IMR-90 (cell line): ENCODE measurements around the gene PIEZO2. TPM values are rescaled to one million over a fixed set of nuclear protein-coding genes. Genes with fewer than 3 reads are reported as not detected.

ENCODE experiments used
- ATAC-seq: fragments of 200-7000 bp; cut with Tn5 transposase; 2 replicates; pipeline ENCODE4 v1.9.1; 2020; ENCODE audit warnings: low read depth, mild to moderate bottlenecking, moderate library complexity
- BruUV-seq: library from RNA; stranded (reverse); fragments of 400-500 nt; replicated peaks from 2 replicates; lab custom pipeline; 2021; lab: Mats Ljungman, UMichigan
- CTCF ChIA-PET: fragments of 300-600 bp; formaldehyde crosslinking; extraction: SDS; loops from one replicate; lab custom pipeline; 2021; ENCODE audit warnings: antibody characterized with exemption; lab: Yijun Ruan, JAX
- POLR2A ChIA-PET: fragments of 300-600 bp; sonication (Branson Sonifier 250); formaldehyde crosslinking; loops from one replicate; lab custom pipeline; 2022; ENCODE audit warnings: antibody characterized with exemption; ENCODE audit not compliant: unreplicated experiment; lab: Charles Lee
- DNase-seq: peaks from one replicate; pipeline ENCODE4 v3.0.0; 2013
- H2AFZ ChIP-seq: replicated peaks from 2 replicates; pipeline ENCODE3; 2013; ENCODE audit warnings: low read length, mild to moderate bottlenecking; ENCODE audit not compliant: poor library complexity
- H2AK5ac ChIP-seq: 2 replicates; pipeline ENCODE4 v1.6.1; 2013; ENCODE audit warnings: low read depth, low read length, inconsistent platforms
- H2AK9ac ChIP-seq: replicated peaks from 2 replicates; pipeline ENCODE3; 2013; ENCODE audit warnings: mild to moderate bottlenecking, low read depth, low read length, moderate library complexity; ENCODE audit not compliant: poor library complexity
- H2BK120ac ChIP-seq: 2 replicates; pipeline ENCODE4 v1.6.1; 2013; ENCODE audit warnings: low read depth, low read length, inconsistent platforms
- H2BK15ac ChIP-seq: 3 replicates; pipeline ENCODE4 v1.6.1; 2013; ENCODE audit warnings: low read depth, low read length, inconsistent platforms
- H2BK20ac ChIP-seq: 2 replicates; pipeline ENCODE4 v1.6.1; 2013; ENCODE audit warnings: low read depth, mild to moderate bottlenecking, inconsistent platforms, low read length, moderate library complexity
- H2BK5ac ChIP-seq: 2 replicates; pipeline ENCODE4 v1.6.1; 2013; ENCODE audit warnings: mild to moderate bottlenecking, low read depth, low read length, inconsistent platforms; ENCODE audit not compliant: poor library complexity, severe bottlenecking
- H3K14ac ChIP-seq: replicated peaks from 2 replicates; pipeline ENCODE4 v1.6.1; 2013; ENCODE audit warnings: low read depth, low read length, inconsistent platforms
- H3K18ac ChIP-seq: 2 replicates; pipeline ENCODE4 v1.6.1; 2013; ENCODE audit warnings: low read depth, low read length, control low read depth
- H3K23ac ChIP-seq: 2 replicates; pipeline ENCODE4 v1.6.1; 2013; ENCODE audit warnings: low read depth, low read length, inconsistent platforms
- H3K27ac ChIP-seq: 2 replicates; pipeline ENCODE4 v1.5.1; 2013; ENCODE audit warnings: mild to moderate bottlenecking, control low read depth, low read length; ENCODE audit not compliant: insufficient read depth
- H3K27me3 ChIP-seq: 2 replicates; pipeline ENCODE4 v1.6.1; 2013; ENCODE audit warnings: low read length; ENCODE audit not compliant: control insufficient read depth, insufficient read depth
- H3K36me3 ChIP-seq: 2 replicates; pipeline ENCODE4 v1.6.1; 2013; ENCODE audit warnings: low read length, mixed read lengths; ENCODE audit not compliant: control insufficient read depth, insufficient read depth
- H3K4ac ChIP-seq: 2 replicates; pipeline ENCODE4 v1.6.1; 2013; ENCODE audit warnings: low read depth, low read length, inconsistent platforms
- H3K4me1 ChIP-seq: 2 replicates; pipeline ENCODE4 v1.6.1; 2013; ENCODE audit warnings: low read length, mixed read lengths; ENCODE audit not compliant: control insufficient read depth, insufficient read depth
- H3K4me2 ChIP-seq: 2 replicates; pipeline ENCODE4 v1.6.1; 2013; ENCODE audit warnings: low read depth, mild to moderate bottlenecking, control low read depth, low read length, moderate library complexity
- H3K4me3 ChIP-seq: 2 replicates; pipeline ENCODE4 v1.5.1; 2013; ENCODE audit warnings: low read depth, mild to moderate bottlenecking, control low read depth, low read length, moderate library complexity; ENCODE audit not compliant: insufficient read depth
- H3K56ac ChIP-seq: 2 replicates; pipeline ENCODE4 v1.6.1; 2013; ENCODE audit warnings: low read length, inconsistent platforms; ENCODE audit not compliant: insufficient read depth; ENCODE audit errors: extremely low read depth
- H3K79me1 ChIP-seq, 2 experiments: 2 replicates each; pipeline ENCODE4 v1.6.1; 2013; ENCODE audit warnings: low read length in 2 of 2, inconsistent platforms in 1 of 2, low read depth in 1 of 2
- H3K9ac ChIP-seq: 2 replicates; pipeline ENCODE4 v1.6.1; 2013; ENCODE audit warnings: low read depth, low read length, control low read depth
- H3K9me1 ChIP-seq: 2 replicates; pipeline ENCODE4 v1.6.1; 2013; ENCODE audit warnings: low read length, inconsistent platforms; ENCODE audit not compliant: insufficient read depth
- H3K9me3 ChIP-seq: 2 replicates; pipeline ENCODE4 v1.6.1; 2013; ENCODE audit warnings: low read length; ENCODE audit not compliant: control insufficient read depth, insufficient read depth
- H4K20me1 ChIP-seq: 2 replicates; pipeline ENCODE4 v1.6.1; 2013; ENCODE audit warnings: low read length, inconsistent platforms; ENCODE audit not compliant: insufficient read depth
- H4K5ac ChIP-seq: 2 replicates; pipeline ENCODE4 v1.6.1; 2013; ENCODE audit warnings: mild to moderate bottlenecking, low read depth, low read length, control low read depth
- H4K8ac ChIP-seq, 2 experiments: 2 replicates each; pipeline ENCODE4 v1.6.1; 2013; ENCODE audit warnings: low read depth in 2 of 2, low read length in 2 of 2, control low read depth in 1 of 2, inconsistent platforms in 1 of 2
- H4K91ac ChIP-seq: 2 replicates; pipeline ENCODE4 v1.6.1; 2013; ENCODE audit warnings: low read depth, low read length, inconsistent platforms; ENCODE audit not compliant: insufficient read depth
- BHLHE40 ChIP-seq: fragments of 150-350 bp; IDR thresholded peaks from 2 replicates; pipeline ENCODE4 v1.6.1; 2016; ENCODE audit warnings: mild to moderate bottlenecking, low read depth, low read length
- CHD1 ChIP-seq: IDR thresholded peaks from 2 replicates; pipeline ENCODE4 v1.6.1; 2012; ENCODE audit warnings: low read depth, low read length, improper control_type of control experiment
- CTCF ChIP-seq: conservative IDR thresholded peaks from 2 replicates; pipeline ENCODE4 v1.5.1; 2012; ENCODE audit warnings: mild to moderate bottlenecking, low read depth, low read length, improper control_type of control experiment
- FOS ChIP-seq: fragments of 150-350 bp; IDR thresholded peaks from 2 replicates; pipeline ENCODE4 v1.6.1; 2016; ENCODE audit warnings: low read depth, low read length
- MAFK ChIP-seq: IDR thresholded peaks from 2 replicates; pipeline ENCODE4 v1.6.1; 2012; ENCODE audit warnings: low read depth, low read length, improper control_type of control experiment
- MXI1 ChIP-seq: IDR thresholded peaks from 2 replicates; pipeline ENCODE4 v1.6.1; 2012; ENCODE audit warnings: low read depth, mild to moderate bottlenecking, low read length, moderate library complexity, borderline replicate concordance
- NFE2L2 ChIP-seq: fragments of 150-350 bp; IDR thresholded peaks from 2 replicates; pipeline ENCODE4 v1.6.1; 2016; ENCODE audit warnings: low read depth, mild to moderate bottlenecking, low read length
- POLR2A ChIP-seq: IDR thresholded peaks from 2 replicates; pipeline ENCODE4 v1.6.1; 2012; ENCODE audit warnings: mild to moderate bottlenecking, low read depth, low read length
- RAD21 ChIP-seq: IDR thresholded peaks from 2 replicates; pipeline ENCODE4 v1.6.1; 2012; ENCODE audit warnings: low read length, improper control_type of control experiment
- SMC3 ChIP-seq: fragments of 150-350 bp; IDR thresholded peaks from 2 replicates; pipeline ENCODE4 v1.6.1; 2016; ENCODE audit warnings: low read depth, mild to moderate bottlenecking, antibody characterized with exemption, low read length, moderate library complexity
- WGBS, 2 experiments: methylation state at CpG; one replicate each; pipeline versions ENCODE4 v1.1.5 to v1.1.7; 2013; ENCODE audit warnings: missing lambda C conversion rate in 2 of 2; ENCODE audit not compliant: insufficient read length in 1 of 2; ENCODE audit errors: extremely low coverage in 2 of 2; 5-methylcytosine and 5-hydroxymethylcytosine counted together
- dilution Hi-C: fragments of 300-500 bp; cut with HindIII; formaldehyde crosslinking; loops from one replicate; pipeline ENCODE4 v1.14.3; 2018; ENCODE audit warnings: low sequenced_read_pairs; ENCODE audit not compliant: unreplicated experiment
- in situ Hi-C: fragments of 300-500 bp; cut with MboI; formaldehyde crosslinking; loops from 3 replicates; pipeline ENCODE4 v1.14.3; 2019; ENCODE audit warnings: low sequenced_read_pairs, inconsistent platforms, mixed read lengths
- intact Hi-C: fragments of 100-400 bp; cut with micrococcal nuclease; formaldehyde crosslinking; loops from 2 replicates; pipeline ENCODE4 v1.10.0; 2022
- polyA plus RNA-seq, 3 experiments: library from polyadenylated mRNA; depleted of rRNA; stranded (reverse); fragments of >200 nt; gene quantifications; 2 replicates each; pipeline ENCODE4 v1.2.3, GENCODE V29; 2012; ENCODE audit warnings: low replicate concordance in 1 of 3
- total RNA-seq: library from RNA; depleted of rRNA; stranded (reverse); fragments of >200 nt; gene quantifications from 2 replicates; pipeline ENCODE4 v1.2.3, GENCODE V29; 2012

The PIEZO2 gene
- total and polyA plus RNA-seq, 2 of the 4 experiments (the other 2 are of a cell fraction), result 2.4 to 4.1 TPM

GRCh38 chr18:11162462-11162861, 13.1 kb upstream of the PIEZO2 start:
- no peak for DNase-seq
- H4K8ac ChIP-seq, result no peak overlapping the region
- no peak overlapping the region for H3K23ac ChIP-seq
- H3K18ac ChIP-seq, result no peak overlapping the region
- H2BK5ac ChIP-seq, result no peak overlapping the region
- POLR2A ChIA-PET, result no interaction called here
- no peak overlapping the region for H3K4me2 ChIP-seq
- H2BK120ac ChIP-seq, result no peak overlapping the region
- in situ Hi-C loops, result no loop called here
- H3K4ac ChIP-seq, result no peak overlapping the region
- H3K9ac ChIP-seq, result no peak overlapping the region
- H3K79me1 ChIP-seq, result no peaks in the 10 kb centered on the region
- H2AK9ac ChIP-seq, result no peak overlapping the region
- dilution Hi-C loops, result no loop called here
- 100% methylated on average over 1 of the region's 3 CpGs; no CpG with 5 or more reads in 1 of the 2 experiments for WGBS, 2 experiments
- BruUV-seq, result no TSS peak
- CTCF ChIA-PET, result interaction anchor here (1.0 kb wide), 1 partner anchor 357 kb away, joined by 5 read pairs; no protein-coding TSS in a partner anchor
- H3K36me3 ChIP-seq, result no peaks in the 10 kb centered on the region
- intact Hi-C loops, result no loop called here
- no peak overlapping the region for H2AFZ ChIP-seq
- no peak overlapping the region for H2AK5ac ChIP-seq
- TF ChIP-seq MXI1 (no peak), CTCF (no peak), MAFK (no peak), FOS (no peak), POLR2A (no peak), SMC3 (no peak), NFE2L2 (no peak), CHD1 (no peak), RAD21 (no peak), BHLHE40 (no peak)
- H3K56ac ChIP-seq, result no peak overlapping the region
- H3K4me1 ChIP-seq, result peaks cover 1% of the 10 kb centered on the region
- H4K91ac ChIP-seq, result no peak overlapping the region
- H3K27me3 ChIP-seq, result 0 out of 2 replicates have a peak, but pooled peaks cover 4% of the 10 kb centered on the region
- H2BK15ac ChIP-seq, result no peak overlapping the region
- no peaks in the 10 kb centered on the region for H3K9me1 ChIP-seq
- H3K14ac ChIP-seq, result no peak overlapping the region
- H4K20me1 ChIP-seq, result no peaks in the 10 kb centered on the region
- ATAC-seq, result no peak
- H3K27ac ChIP-seq, result no peak overlapping the region
- no peak overlapping the region for H2BK20ac ChIP-seq
- H3K4me3 ChIP-seq, result no peak overlapping the region
- no peaks in the 10 kb centered on the region for H3K9me3 ChIP-seq
- no peak overlapping the region for H4K5ac ChIP-seq
